ENCODE results near the gene DKK1.

The DKK1 gene

DNA sequence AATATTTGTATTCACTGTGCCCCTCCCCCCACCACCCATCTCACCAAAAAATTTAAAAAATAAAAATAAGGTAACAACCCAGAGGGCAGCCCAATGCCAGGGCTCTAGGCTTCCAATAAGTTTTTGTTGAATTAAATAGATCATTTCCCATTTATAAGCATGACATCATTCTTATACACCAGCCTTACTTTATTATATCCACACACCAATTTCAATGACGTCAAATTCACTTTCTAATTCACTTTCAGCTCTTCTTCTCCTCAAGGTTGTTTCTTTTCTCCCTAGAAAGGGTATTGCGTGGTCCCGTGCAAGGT, 1.2 kb upstream of the DKK1 start:
- no peak overlapping the region for H3K4me2 ChIP-seq (ENCODE audit: low read depth, low read length, poor library complexity, severe bottlenecking)
- no peaks in the 10 kb centered on the region for H3K9me2 ChIP-seq (replicated peaks; ENCODE audit: insufficient read depth, low read length)
- no peak overlapping the region for H3K27ac ChIP-seq (ENCODE audit: low read depth, low read length)
- TF ChIP-seq, protein P1, sequence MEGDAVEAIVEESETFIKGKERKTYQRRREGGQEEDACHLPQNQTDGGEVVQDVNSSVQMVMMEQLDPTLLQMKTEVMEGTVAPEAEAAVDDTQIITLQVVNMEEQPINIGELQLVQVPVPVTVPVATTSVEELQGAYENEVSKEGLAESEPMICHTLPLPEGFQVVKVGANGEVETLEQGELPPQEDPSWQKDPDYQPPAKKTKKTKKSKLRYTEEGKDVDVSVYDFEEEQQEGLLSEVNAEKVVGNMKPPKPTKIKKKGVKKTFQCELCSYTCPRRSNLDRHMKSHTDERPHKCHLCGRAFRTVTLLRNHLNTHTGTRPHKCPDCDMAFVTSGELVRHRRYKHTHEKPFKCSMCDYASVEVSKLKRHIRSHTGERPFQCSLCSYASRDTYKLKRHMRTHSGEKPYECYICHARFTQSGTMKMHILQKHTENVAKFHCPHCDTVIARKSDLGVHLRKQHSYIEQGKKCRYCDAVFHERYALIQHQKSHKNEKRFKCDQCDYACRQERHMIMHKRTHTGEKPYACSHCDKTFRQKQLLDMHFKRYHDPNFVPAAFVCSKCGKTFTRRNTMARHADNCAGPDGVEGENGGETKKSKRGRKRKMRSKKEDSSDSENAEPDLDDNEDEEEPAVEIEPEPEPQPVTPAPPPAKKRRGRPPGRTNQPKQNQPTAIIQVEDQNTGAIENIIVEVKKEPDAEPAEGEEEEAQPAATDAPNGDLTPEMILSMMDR (IDR thresholded peaks at IDR 0.05; ENCODE audit: insufficient read depth, low read length, poor library complexity, severe bottlenecking), result no peak
- TF ChIP-seq EZH2phosphoT487 (conservative IDR thresholded peaks at IDR 0.05; ENCODE audit: low read length), result no peak
- no peaks in the 10 kb centered on the region for H3K9me3 ChIP-seq (ENCODE audit: insufficient read depth, low read length)
- no peak overlapping the region for H3K9ac ChIP-seq (ENCODE audit: low read length)
- no peak overlapping the region for H3K4me3 ChIP-seq (ENCODE audit: insufficient read depth, low read length, poor library complexity, severe bottlenecking)
- H3K27me3 ChIP-seq (ENCODE audit: low read length), result no peaks in the 10 kb centered on the region
- H4K20me1 ChIP-seq (ENCODE audit: low read depth, low read length), result no peaks in the 10 kb centered on the region
- H3K79me2 ChIP-seq (ENCODE audit: insufficient read depth, low read length), result no peaks in the 10 kb centered on the region
- no peak overlapping the region for H2AFZ ChIP-seq (ENCODE audit: low read depth, low read length, severe bottlenecking)
- no peaks in the 10 kb centered on the region for H3F3A ChIP-seq (ENCODE audit: insufficient read depth)
- H3K36me3 ChIP-seq (ENCODE audit: low read length), result no peaks in the 10 kb centered on the region

DNA sequence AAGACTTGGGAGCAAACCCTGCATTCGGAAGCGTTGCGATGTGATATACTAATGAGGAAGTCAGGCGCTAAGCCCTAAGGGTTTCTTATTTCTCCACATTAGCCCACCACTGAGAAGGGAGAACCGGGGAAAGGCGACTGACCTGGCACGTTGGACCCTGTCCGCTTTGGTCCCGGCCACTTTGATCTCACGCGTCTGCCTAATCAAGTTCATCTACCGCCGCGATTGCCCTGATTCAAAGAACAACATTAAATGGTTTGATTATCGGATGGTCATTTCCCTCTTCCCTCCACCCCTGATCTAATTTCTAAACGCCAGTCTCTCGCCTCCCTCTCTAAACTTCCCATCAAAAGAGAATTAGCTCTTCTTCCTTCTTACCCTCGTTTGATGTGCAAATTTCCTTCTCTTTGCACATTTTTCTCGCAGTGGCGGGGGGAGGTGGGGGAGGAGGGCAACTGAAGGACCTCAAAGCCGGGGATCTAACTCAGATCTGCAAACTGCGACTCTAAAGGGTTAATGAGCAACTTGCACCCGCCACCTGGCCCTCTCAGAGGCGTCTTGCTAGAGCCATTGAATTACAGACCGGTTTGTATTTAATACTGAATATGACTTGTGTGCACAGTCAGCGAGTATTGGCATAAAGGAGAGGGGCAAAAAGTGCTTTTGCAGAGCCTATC, 687 bp upstream of the DKK1 start:
- no peak overlapping the region for H2AFZ ChIP-seq (ENCODE audit: low read depth, low read length, severe bottlenecking)
- H3K4me3 ChIP-seq (ENCODE audit: insufficient read depth, low read length, poor library complexity, severe bottlenecking), result no peak overlapping the region
- no peak overlapping the region for H3K4me2 ChIP-seq (ENCODE audit: low read depth, low read length, poor library complexity, severe bottlenecking)
- no peaks in the 10 kb centered on the region for H3K9me2 ChIP-seq (replicated peaks; ENCODE audit: insufficient read depth, low read length)
- H4K20me1 ChIP-seq (ENCODE audit: low read depth, low read length), result no peaks in the 10 kb centered on the region
- no peak for TF ChIP-seq EZH2phosphoT487 (conservative IDR thresholded peaks at IDR 0.05; ENCODE audit: low read length)
- TF ChIP-seq, protein P1 (IDR thresholded peaks at IDR 0.05; ENCODE audit: insufficient read depth, low read length, poor library complexity, severe bottlenecking), result no peak
- no peaks in the 10 kb centered on the region for H3K27me3 ChIP-seq (ENCODE audit: low read length)
- H3K36me3 ChIP-seq (ENCODE audit: low read length), result no peaks in the 10 kb centered on the region
- H3K79me2 ChIP-seq (ENCODE audit: insufficient read depth, low read length), result no peaks in the 10 kb centered on the region
- no peak overlapping the region for H3K9ac ChIP-seq (ENCODE audit: low read length)
- no peaks in the 10 kb centered on the region for H3K9me3 ChIP-seq (ENCODE audit: insufficient read depth, low read length)
- no peak overlapping the region for H3K27ac ChIP-seq (ENCODE audit: low read depth, low read length)
- H3F3A ChIP-seq (ENCODE audit: insufficient read depth), result no peaks in the 10 kb centered on the region

DNA sequence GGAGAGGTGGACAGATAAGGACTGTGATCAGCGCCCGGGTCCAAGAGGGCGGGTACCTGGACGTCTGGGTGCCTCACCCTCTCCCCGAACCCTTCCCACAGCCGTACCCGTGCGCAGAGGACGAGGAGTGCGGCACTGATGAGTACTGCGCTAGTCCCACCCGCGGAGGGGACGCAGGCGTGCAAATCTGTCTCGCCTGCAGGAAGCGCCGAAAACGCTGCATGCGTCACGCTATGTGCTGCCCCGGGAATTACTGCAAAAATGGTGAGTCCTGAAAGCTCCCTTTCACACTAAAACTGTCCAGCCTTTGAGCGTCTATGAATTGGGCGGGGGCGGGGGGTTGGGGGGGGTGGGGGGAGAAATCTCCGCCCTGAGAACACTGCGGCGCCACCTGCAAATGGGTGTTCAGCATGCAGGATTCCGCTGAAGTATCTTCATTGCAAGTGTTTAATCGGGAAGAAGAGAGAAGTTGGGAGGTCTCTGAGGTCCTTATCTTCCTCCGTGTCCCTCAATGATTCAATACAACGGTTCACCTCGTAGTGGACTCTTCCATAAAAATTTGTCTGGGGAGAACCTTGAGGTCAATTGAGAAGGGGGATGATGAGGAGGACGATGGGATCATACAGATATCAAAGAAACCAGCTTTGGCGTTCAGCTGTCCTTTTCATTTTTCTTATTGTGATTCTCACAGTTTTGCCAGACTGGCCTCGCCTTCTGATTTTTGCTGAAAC, 906 bp downstream of the DKK1 start:
- Histone ChIP-seq H3K9me2 (replicated peaks; ENCODE audit: insufficient read depth, low read length) (no peaks in the 10 kb centered on the region), H3K4me2 (ENCODE audit: low read depth, low read length, poor library complexity, severe bottlenecking) (no peak overlapping the region), H3K4me3 (ENCODE audit: insufficient read depth, low read length, poor library complexity, severe bottlenecking) (no peak overlapping the region), H3K79me2 (ENCODE audit: insufficient read depth, low read length) (no peaks in the 10 kb centered on the region), H3F3A (ENCODE audit: insufficient read depth) (no peaks in the 10 kb centered on the region), H2AFZ (ENCODE audit: low read depth, low read length, severe bottlenecking) (no peak overlapping the region), H3K27me3 (ENCODE audit: low read length) (no peaks in the 10 kb centered on the region), H3K9me3 (ENCODE audit: insufficient read depth, low read length) (no peaks in the 10 kb centered on the region), H3K36me3 (ENCODE audit: low read length) (no peaks in the 10 kb centered on the region), H3K27ac (ENCODE audit: low read depth, low read length) (no peak overlapping the region), H3K9ac (ENCODE audit: low read length) (no peak overlapping the region), H4K20me1 (ENCODE audit: low read depth, low read length) (no peaks in the 10 kb centered on the region)
- TF ChIP-seq EZH2phosphoT487 (conservative IDR thresholded peaks at IDR 0.05; ENCODE audit: low read length), result no peak

DNA sequence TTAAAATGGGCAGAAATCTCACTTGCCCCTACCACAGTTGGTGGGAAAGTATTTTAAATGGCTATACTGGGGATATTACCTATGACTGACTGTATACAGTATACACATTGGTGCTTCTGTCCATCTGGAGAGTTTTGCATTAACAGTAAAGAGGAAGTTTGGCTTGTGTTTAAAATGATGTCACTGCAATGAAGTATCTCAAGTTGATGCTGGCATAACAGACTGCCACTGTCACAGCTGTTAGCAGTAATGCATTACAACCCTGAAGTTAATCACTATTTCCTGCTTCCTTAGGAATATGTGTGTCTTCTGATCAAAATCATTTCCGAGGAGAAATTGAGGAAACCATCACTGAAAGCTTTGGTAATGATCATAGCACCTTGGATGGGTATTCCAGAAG, 1.9 kb downstream of the DKK1 start:
- Histone ChIP-seq H3K27me3 (ENCODE audit: low read length) (no peaks in the 10 kb centered on the region), H3K79me2 (ENCODE audit: insufficient read depth, low read length) (no peaks in the 10 kb centered on the region), H3K36me3 (ENCODE audit: low read length) (no peaks in the 10 kb centered on the region), H3K27ac (ENCODE audit: low read depth, low read length) (no peak overlapping the region), H4K20me1 (ENCODE audit: low read depth, low read length) (no peaks in the 10 kb centered on the region), H3F3A (ENCODE audit: insufficient read depth) (no peaks in the 10 kb centered on the region), H3K9ac (ENCODE audit: low read length) (no peak overlapping the region), H3K9me3 (ENCODE audit: insufficient read depth, low read length) (no peaks in the 10 kb centered on the region), H3K4me2 (ENCODE audit: low read depth, low read length, poor library complexity, severe bottlenecking) (no peak overlapping the region), H3K4me3 (ENCODE audit: insufficient read depth, low read length, poor library complexity, severe bottlenecking) (no peak overlapping the region), H2AFZ (ENCODE audit: low read depth, low read length, severe bottlenecking) (no peak overlapping the region), H3K9me2 (replicated peaks; ENCODE audit: insufficient read depth, low read length) (no peaks in the 10 kb centered on the region)
- no peak for TF ChIP-seq EZH2phosphoT487 (conservative IDR thresholded peaks at IDR 0.05; ENCODE audit: low read length)
- TF ChIP-seq, protein P1 (IDR thresholded peaks at IDR 0.05; ENCODE audit: insufficient read depth, low read length, poor library complexity, severe bottlenecking), result no peak

All from SU-DHL-6 (cell line).